Adrenal gland (tissue), 12 donors: ENCODE data around the gene ACTR5. TPM values are rescaled to one million over a fixed set of nuclear protein-coding genes. Genes with fewer than 3 reads are reported as not detected.

Experiments used
- DNase-seq, 7 donors: peaks; one replicate each; pipeline ENCODE4 v3.0.0-alpha.2; 2019 to 2020
- H3K27ac ChIP-seq, 5 donors: fragments of 200-600 bp; sonication (generic) in 4 of 5; 1 replicate in 3 of 5; 2 replicates in 2 of 5; pipeline versions ENCODE4 v1.5.1 to v1.8.0; 2016 to 2020; ENCODE audit warnings: mild to moderate bottlenecking in 1 of 5
- H3K27me3 ChIP-seq: fragments of 200-600 bp; 2 replicates; pipeline ENCODE4 v1.8.0; 2021
- H3K36me3 ChIP-seq, 2 donors: fragments of 200-600 bp; replicated peaks in 1 of 2; 1 replicate in 1 of 2; 2 replicates in 1 of 2; pipeline versions ENCODE4 v1.5.1 to v1.8.0; 2018 to 2022
- H3K4me1 ChIP-seq, 2 donors: fragments of 200-600 bp; replicated peaks in 1 of 2; 1 replicate in 1 of 2; 2 replicates in 1 of 2; pipeline versions ENCODE4 v1.5.1 to v1.8.0; 2018 to 2021
- H3K4me3 ChIP-seq, 4 donors: fragments of 200-600 bp; sonication (generic) in 3 of 4; one replicate each; pipeline ENCODE4 v1.5.1; 2016 to 2018
- H3K9me3 ChIP-seq, 3 donors: fragments of 200-600 bp; sonication (generic) in 1 of 3; replicated peaks in 1 of 3; 1 replicate in 2 of 3; 2 replicates in 1 of 3; pipeline versions ENCODE4 v1.5.1 to v1.8.0; 2016 to 2021
- POLR2A ChIP-seq, 2 donors: fragments of 450-650 bp; IDR thresholded peaks; one replicate each; pipeline ENCODE4 v1.6.1; 2017; ENCODE audit warnings: antibody characterized with exemption in 2 of 2, mild to moderate bottlenecking in 2 of 2, moderate library complexity in 1 of 2
- WGBS, 4 donors: extraction: QIAGEN DNeasy Blood & Tissue Kit in 2 of 4; methylation state at CpG; one replicate each; pipeline versions ENCODE4 v1.1.5 to v1.1.7; 2013 to 2017; 5-methylcytosine and 5-hydroxymethylcytosine counted together
- intact Hi-C, 2 donors: fragments of 100-400 bp; cut with DNase I; formaldehyde crosslinking; loops; one replicate each; pipeline versions ENCODE4 v1.14.1 to v1.15.0; 2022 to 2023
- polyA plus RNA-seq, 3 donors: library from polyadenylated mRNA; stranded (reverse); fragments of 200-250 nt in 2 of 3; fragments of 350-450 nt in 1 of 3; fragmentation: Illumina TruSeq in 1 of 3; extraction: RNeasy Lipid Tissue Mini Kit (QIAGEN cat#74804) in 1 of 3; gene quantifications; one replicate each; pipeline ENCODE4 v1.2.3, GENCODE V29; 2013 to 2014
- total RNA-seq, 9 donors: library from RNA; depleted of rRNA in 4 of 9; stranded (reverse); fragments of >200 nt in 4 of 9; fragments of 120-200 nt in 1 of 9; fragmentation: NEBNext Ultra II Directional in 1 of 9; extraction: Animal tissue kit (Norgen Biotek cat#: 25700) in 1 of 9; gene quantifications; one replicate each; pipeline versions ENCODE4 v1.1.0 to v1.2.4, GENCODE V29; 2013 to 2023
- TF ChIP-seq, protein P1 (sequence below), 6 experiments: fragments of 450-650 bp in 4 of 6; fragments of 200-600 bp in 2 of 6; sonication (generic) in 1 of 6; IDR thresholded peaks; 1 replicate in 5 of 6; 2 replicates in 1 of 6; pipeline versions ENCODE4 v1.5.1 to v1.8.0; 2016 to 2021; ENCODE audit warnings: antibody characterized with exemption in 6 of 6, mild to moderate bottlenecking in 2 of 6, moderate library complexity in 1 of 6
- donor health status: healthy with polysubstance abuse.
- donor health status: Bipolar disorder and iron deficiency.
- donor health status: DM: yes; HTN: yes; CAD: no.
- donor health status: DM: no; HTN: no; CAD: no.
- donor health status: DM: no; HTN: no; CAD: no.
- donor health status: DM: yes; HTN: yes; CAD: no.

Gene ACTR5
- total and polyA plus RNA-seq, 12 donors, result 5.5 to 10.5 (median 6.8) TPM

DNA sequence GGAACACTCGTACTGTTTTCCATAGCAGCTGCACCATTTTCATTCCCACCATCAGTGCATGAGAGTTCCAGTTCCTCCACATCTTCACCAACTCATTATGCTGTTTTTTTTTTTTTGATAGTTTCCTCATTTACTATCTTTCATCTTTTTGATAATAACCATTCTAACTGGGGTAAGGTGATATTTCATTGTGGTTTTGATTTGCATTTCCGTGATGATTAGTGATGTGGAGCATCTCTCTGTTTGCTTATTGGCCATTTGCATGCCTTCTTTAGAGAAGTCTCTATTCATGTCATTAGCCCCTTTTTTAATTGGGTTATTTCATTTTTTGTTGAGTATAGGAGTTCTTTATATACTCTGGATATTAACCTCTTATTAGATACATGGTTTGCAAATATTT is 25.9 kb downstream of the ACTR5 start:
- DNase-seq, result no peak
- no peaks in the 10 kb centered on the region for H3K4me1 ChIP-seq
- intact Hi-C loops, result no loop called here
- no peak for TF ChIP-seq POLR2A (IDR thresholded peaks at IDR 0.05)
- WGBS, 4 donors, result 80 to 96% (median 93%) methylated on average over 2 of the region's 2 CpGs
- no peak overlapping the region for H3K4me3 ChIP-seq
- H3K27me3 ChIP-seq, result no peaks in the 10 kb centered on the region
- H3K27ac ChIP-seq, result no peak overlapping the region
- peaks cover 0 to 32% of the 10 kb centered on the region in 2 donors for H3K36me3 ChIP-seq
- no peaks in the 10 kb centered on the region for H3K9me3 ChIP-seq

DNA sequence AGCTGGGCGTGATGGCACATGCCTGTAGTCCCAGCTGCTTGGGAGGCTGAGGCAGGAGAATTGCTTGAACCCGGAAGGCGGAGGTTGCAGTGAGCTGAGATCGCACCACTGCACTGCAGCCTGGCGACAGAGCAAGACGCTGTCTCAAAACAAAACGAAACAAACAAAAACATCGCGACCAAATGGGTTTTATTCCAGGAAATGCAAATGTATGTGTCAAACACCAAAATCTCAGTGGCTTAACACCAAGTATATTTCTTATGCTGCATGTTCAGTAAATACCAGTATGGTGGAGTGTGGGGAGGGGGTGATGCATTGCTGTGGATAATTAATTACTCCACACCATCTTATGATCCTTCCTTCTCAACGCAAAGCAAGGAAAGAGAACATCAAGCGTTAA is 28.1 kb downstream of the ACTR5 start:
- Histone ChIP-seq H3K36me3 (peaks cover 0 to 23% of the 10 kb centered on the region in 2 donors), H3K27ac (no peak overlapping the region), H3K27me3 (no peaks in the 10 kb centered on the region), H3K4me3 (no peak overlapping the region), H3K9me3 (no peaks in the 10 kb centered on the region), H3K4me1 (peaks cover 0 to 4% of the 10 kb centered on the region in 2 donors)
- WGBS, 4 donors, result 92 to 99% (median 95%) methylated on average over 11 of the region's 11 CpGs
- intact Hi-C loops, result no loop called here
- DNase-seq, result no peak
- TF ChIP-seq POLR2A (IDR thresholded peaks at IDR 0.05), result no peak
- TF ChIP-seq, protein P1, sequence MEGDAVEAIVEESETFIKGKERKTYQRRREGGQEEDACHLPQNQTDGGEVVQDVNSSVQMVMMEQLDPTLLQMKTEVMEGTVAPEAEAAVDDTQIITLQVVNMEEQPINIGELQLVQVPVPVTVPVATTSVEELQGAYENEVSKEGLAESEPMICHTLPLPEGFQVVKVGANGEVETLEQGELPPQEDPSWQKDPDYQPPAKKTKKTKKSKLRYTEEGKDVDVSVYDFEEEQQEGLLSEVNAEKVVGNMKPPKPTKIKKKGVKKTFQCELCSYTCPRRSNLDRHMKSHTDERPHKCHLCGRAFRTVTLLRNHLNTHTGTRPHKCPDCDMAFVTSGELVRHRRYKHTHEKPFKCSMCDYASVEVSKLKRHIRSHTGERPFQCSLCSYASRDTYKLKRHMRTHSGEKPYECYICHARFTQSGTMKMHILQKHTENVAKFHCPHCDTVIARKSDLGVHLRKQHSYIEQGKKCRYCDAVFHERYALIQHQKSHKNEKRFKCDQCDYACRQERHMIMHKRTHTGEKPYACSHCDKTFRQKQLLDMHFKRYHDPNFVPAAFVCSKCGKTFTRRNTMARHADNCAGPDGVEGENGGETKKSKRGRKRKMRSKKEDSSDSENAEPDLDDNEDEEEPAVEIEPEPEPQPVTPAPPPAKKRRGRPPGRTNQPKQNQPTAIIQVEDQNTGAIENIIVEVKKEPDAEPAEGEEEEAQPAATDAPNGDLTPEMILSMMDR (IDR thresholded peaks at IDR 0.05), result no peak

DNA sequence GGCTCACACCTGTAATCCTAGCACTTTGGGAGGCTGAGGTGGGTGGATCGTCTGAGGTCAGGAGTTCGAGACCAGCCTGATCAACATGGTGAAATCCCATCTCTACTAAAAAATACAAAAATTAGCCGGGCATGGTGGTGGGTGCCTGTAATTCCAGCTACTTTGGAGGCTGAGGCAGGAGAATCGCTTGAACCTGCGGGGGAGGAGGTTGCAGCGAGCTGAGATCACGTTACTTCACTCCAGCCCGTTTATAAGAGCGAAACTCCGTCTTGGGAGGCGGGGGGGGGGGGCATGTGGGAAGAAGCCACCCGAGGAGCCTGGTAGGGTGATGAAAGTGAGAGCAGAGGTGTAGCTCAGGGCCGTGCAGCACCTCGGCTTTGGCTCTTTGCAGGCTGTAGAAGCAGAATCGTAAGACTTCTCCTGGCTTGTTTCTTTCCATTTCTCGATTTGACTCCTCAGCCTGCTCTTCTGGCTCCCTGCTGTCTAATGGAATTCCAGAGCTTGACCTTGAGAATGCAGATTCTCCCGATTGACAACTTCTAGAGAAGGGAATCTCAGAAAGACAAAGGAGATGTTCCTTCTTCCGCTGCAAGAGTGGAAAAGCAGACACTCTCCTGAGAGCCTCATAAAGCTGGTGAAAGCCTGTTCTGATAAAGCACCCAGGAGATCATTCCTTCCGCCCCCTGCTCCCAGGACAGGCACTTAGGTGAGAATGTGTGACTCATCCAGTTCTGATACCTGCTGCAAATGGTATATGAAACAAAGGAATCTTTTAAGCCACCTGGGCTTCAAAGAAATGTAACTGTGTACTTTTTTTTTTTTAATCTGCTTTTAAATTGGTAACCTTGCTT is 31.2 kb downstream of the ACTR5 start:
- Histone ChIP-seq H3K4me1 (peaks cover 0 to 4% of the 10 kb centered on the region in 2 donors), H3K4me3 (no peak overlapping the region), H3K36me3 (no peaks in the 10 kb centered on the region), H3K27me3 (no peaks in the 10 kb centered on the region), H3K27ac (no peak overlapping the region), H3K9me3 (no peaks in the 10 kb centered on the region)
- WGBS, 4 donors, result 56 to 68% (median 66%) methylated on average over 19 of the region's 19 CpGs
- intact Hi-C loops, result no loop called here
- DNase-seq, result no peak
- TF ChIP-seq POLR2A (IDR thresholded peaks at IDR 0.05), result no peak
- TF ChIP-seq, protein P1 (IDR thresholded peaks at IDR 0.05), result no peak

DNA sequence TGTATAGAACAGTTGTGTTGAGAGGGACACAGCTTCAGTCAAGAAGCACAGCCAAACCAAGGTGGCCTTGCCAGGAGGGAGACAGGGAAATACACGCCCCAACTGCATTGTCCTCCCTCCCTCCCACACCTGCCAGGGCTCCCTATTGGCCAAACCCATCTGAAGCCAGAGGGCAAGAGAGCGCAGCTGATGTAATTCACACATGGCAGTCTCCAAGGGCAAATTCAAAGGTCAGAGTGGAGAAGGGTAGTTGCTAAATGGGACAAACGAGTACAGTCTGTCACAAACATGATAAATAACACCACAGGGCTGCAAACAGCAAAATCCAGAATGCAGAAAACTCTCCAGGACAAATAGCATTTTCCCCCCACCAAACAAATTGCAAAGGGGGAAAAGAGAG is 34.0 kb downstream of the ACTR5 start:
- Histone ChIP-seq H3K36me3 (no peaks in the 10 kb centered on the region), H3K27me3 (no peaks in the 10 kb centered on the region), H3K4me1 (peaks cover 0 to 4% of the 10 kb centered on the region in 2 donors), H3K9me3 (no peaks in the 10 kb centered on the region), H3K4me3 (no peak overlapping the region), H3K27ac (no peak overlapping the region)
- 39 to 52% (median 45%) methylated on average over 3 of the region's 3 CpGs for WGBS, 4 donors
- intact Hi-C loops, result no loop called here
- TF ChIP-seq, protein P1 (IDR thresholded peaks at IDR 0.05), result no peak
- TF ChIP-seq POLR2A (IDR thresholded peaks at IDR 0.05), result no peak
- DNase-seq, result peak in 5 of 7 donors; percentile 16 to 33 (median 21)
